Measurements from ENCODE around the gene ACTR3C.

- no peak for TF ChIP-seq CTCF (IDR thresholded peaks at IDR 0.05 in 4 of 5, conservative IDR thresholded peaks at IDR 0.05 in 1 of 5)
- no peak for TF ChIP-seq POLR2A (IDR thresholded peaks at IDR 0.05)
Observed at GRCh38 chr7:150360363-150361058, 37.2 kb upstream of the ACTR3C start.
